ENCODE results near the gene EPO.

The EPO gene

GRCh38 chr7:100681491-100682227 lies 38.6 kb upstream of the EPO start:
- H3K9me3 ChIP-seq: peaks cover 6% of the 10 kb centered on the region
- peak overlapping the region; percentile 100 for H3K27ac ChIP-seq
- no peak overlapping the region for H3K4me3 ChIP-seq (ENCODE audit: low read depth in 1 of 2, low read length in 1 of 2)
- peaks cover 98% of the 10 kb centered on the region for H3K36me3 ChIP-seq
- no peaks in the 10 kb centered on the region for H3K27me3 ChIP-seq
- TF ChIP-seq CTCF (IDR thresholded peaks at IDR 0.05): no peak
- H3K4me1 ChIP-seq (ENCODE audit: control insufficient read depth in 1 of 2, insufficient read depth in 1 of 2, low read depth in 1 of 2, low read length in 1 of 2): peaks cover 38 to 41% of the 10 kb centered on the region in 2 experiments

GRCh38 chr7:100682228-100682741 lies 38.0 kb upstream of the EPO start:
- H3K27me3 ChIP-seq: no peaks in the 10 kb centered on the region
- H3K9me3 ChIP-seq: peaks cover 6% of the 10 kb centered on the region
- peaks cover 32 to 34% of the 10 kb centered on the region in 2 experiments for H3K4me1 ChIP-seq (ENCODE audit: control insufficient read depth in 1 of 2, insufficient read depth in 1 of 2, low read depth in 1 of 2, low read length in 1 of 2)
- no peak overlapping the region for H3K4me3 ChIP-seq (ENCODE audit: low read depth in 1 of 2, low read length in 1 of 2)
- peak overlapping the region; percentile 100 for H3K27ac ChIP-seq
- no peak for TF ChIP-seq CTCF (IDR thresholded peaks at IDR 0.05)
- H3K36me3 ChIP-seq: peaks cover 98% of the 10 kb centered on the region

- peaks cover 24 to 26% of the 10 kb centered on the region in 2 experiments for H3K4me1 ChIP-seq (ENCODE audit: control insufficient read depth in 1 of 2, insufficient read depth in 1 of 2, low read depth in 1 of 2, low read length in 1 of 2)
- no peak for TF ChIP-seq CTCF (IDR thresholded peaks at IDR 0.05)
- H3K36me3 ChIP-seq: peaks cover 98% of the 10 kb centered on the region
- peaks cover 6% of the 10 kb centered on the region for H3K9me3 ChIP-seq
- peak overlapping the region; percentile 100 for H3K27ac ChIP-seq
- no peak overlapping the region for H3K4me3 ChIP-seq (ENCODE audit: low read depth in 1 of 2, low read length in 1 of 2)
- H3K27me3 ChIP-seq: no peaks in the 10 kb centered on the region
Observed at GRCh38 chr7:100682991-100683658, 37.1 kb upstream of the EPO start.

- H3K27ac ChIP-seq: peak overlapping the region; percentile 100
- H3K36me3 ChIP-seq: peaks cover 97% of the 10 kb centered on the region
- peaks cover 16 to 18% of the 10 kb centered on the region in 2 experiments for H3K4me1 ChIP-seq (ENCODE audit: control insufficient read depth in 1 of 2, insufficient read depth in 1 of 2, low read depth in 1 of 2, low read length in 1 of 2)
- no peaks in the 10 kb centered on the region for H3K9me3 ChIP-seq
- H3K4me3 ChIP-seq (ENCODE audit: low read depth in 1 of 2, low read length in 1 of 2): no peak overlapping the region
- no peaks in the 10 kb centered on the region for H3K27me3 ChIP-seq
- TF ChIP-seq CTCF (IDR thresholded peaks at IDR 0.05): no peak
Observed at GRCh38 chr7:100683659-100684533, 36.4 kb upstream of the EPO start.

- peaks cover 10 to 11% of the 10 kb centered on the region in 2 experiments for H3K4me1 ChIP-seq (ENCODE audit: control insufficient read depth in 1 of 2, insufficient read depth in 1 of 2, low read depth in 1 of 2, low read length in 1 of 2)
- H3K36me3 ChIP-seq: peaks cover 95% of the 10 kb centered on the region
- H3K9me3 ChIP-seq: no peaks in the 10 kb centered on the region
- TF ChIP-seq CTCF (IDR thresholded peaks at IDR 0.05): no peak
- H3K27ac ChIP-seq: no peak overlapping the region
- no peaks in the 10 kb centered on the region for H3K27me3 ChIP-seq
- no peak overlapping the region for H3K4me3 ChIP-seq (ENCODE audit: low read depth in 1 of 2, low read length in 1 of 2)
Observed at GRCh38 chr7:100684534-100685042, 35.7 kb upstream of the EPO start.

All from neutrophil (primary cell).